HG03571 (cell line): ENCODE data around the gene SYMPK.
A peak's percentile ranks its signal among the peaks of the same experiment; 100 is the strongest.
"Not testable (repeated sequence)": the region's sequence is repeated elsewhere in the genome, so short reads cannot be mapped to it uniquely, and the experiment has no call there.

Source experiments
- ATAC-seq: cut with Tn5 transposase; IDR thresholded peaks from one replicate; pipeline ENCODE4 v1.9.1; 2021; ENCODE audit not compliant: unreplicated experiment

SYMPK gene

DNA sequence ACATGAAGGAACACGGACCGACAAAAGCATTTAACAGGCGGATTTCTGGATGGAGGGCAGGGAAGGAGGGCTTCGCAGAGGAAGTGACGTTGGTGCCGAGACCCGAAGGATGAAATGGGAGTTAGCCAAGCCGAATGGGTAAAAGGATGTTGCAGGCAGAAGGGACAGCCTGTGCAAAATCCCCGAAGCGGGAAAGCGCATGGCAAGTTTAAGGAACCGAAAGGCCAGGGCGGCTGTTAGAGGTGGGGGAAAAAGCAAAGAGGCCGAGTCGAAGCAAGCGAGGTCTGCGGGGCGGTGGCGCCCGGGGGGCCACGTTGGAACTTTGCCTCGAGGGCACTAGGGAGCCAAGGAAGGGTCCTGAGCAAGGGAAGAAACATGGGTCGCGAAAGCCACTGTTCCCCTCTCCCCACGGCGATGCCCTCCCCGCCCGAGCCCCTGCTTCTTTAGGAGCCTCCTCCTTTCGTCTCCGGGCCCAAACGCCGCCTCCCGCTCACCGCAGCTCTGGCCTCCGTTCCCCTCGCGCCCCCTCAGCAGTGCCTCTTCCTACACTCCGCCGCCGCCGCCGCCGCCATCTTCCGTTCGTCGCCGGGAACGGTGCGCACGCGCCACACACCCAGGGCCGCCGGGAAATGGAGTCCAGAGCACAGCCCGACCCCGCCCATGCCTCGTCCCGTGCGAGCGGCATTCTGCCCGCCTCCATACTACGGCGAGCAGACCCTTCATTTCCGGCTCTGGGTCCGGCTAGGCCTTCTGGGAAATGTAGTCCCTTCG lies at the start of gene SYMPK:
Gene SYMPK (minus strand): TSS at position 584 of the 771 bp plus-strand sequence. CDS start 8,652 bp downstream, outside the sequence.
- peak; percentile 78 for ATAC-seq

GRCh38 chr19:45911291-45911690 lies 48.3 kb upstream of the SYMPK start:
- no peak for ATAC-seq

DNA sequence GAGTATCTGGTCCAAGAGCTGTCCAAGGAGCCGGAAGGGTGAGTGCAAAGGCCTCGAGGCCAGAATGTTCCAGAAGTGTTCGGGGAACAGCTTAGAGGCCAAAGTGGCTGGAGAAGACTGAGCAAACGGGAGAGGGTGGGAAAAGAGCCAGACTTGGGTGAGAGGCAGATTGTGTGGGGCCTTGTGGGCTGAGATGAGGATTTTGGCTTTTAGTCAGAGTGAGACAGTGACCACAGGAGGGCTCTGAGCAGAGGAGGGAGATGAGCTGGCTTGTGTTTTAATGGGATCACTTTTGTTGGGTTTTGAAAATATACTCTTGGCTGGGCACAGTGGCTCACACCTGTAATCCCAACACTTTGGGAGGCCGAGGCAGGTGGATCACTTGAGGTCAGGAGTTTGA lies 46.0 kb upstream of the SYMPK start:
- no peak for ATAC-seq

- no peak for ATAC-seq
Observed at GRCh38 chr19:45906221-45906620, 43.3 kb upstream of the SYMPK start.

- ATAC-seq: no peak
Observed at GRCh38 chr19:45905011-45905410, 42.1 kb upstream of the SYMPK start.

GRCh38 chr19:45902651-45903625 lies 40.0 kb upstream of the SYMPK start:
- peak; percentile 82 for ATAC-seq

GRCh38 chr19:45901912-45902650 lies 39.1 kb upstream of the SYMPK start, which contains the start of gene MYPOP:
Gene MYPOP (minus strand): TSS chr19:45902613. CDS start chr19:45901773, 840 bp downstream.
- no peak for ATAC-seq

DNA sequence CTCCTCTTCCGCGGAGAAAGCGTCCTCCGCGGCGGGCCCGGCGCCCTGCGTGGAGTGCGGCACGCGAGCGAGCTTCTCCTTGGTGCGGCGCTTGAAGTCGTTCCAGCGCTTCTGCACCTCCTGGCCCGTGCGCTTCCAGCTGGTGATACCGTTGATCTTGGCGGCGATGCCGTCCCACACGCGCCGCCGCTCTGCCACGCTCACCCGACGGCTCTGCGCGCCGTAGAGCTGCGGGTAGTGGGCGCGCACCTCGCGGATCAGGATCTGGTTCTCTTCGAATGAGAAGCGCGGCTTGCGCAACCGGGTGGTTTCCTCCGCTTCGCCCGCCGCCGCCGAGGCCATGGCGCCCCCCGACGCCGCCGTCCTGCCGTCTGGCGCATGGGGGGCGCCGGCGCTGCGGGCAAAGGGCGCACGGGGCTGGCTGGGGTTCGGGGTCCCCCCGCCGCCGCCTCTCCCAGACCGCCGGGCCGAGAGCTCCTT lies 38.5 kb upstream of the SYMPK start:
- ATAC-seq: no peak

DNA sequence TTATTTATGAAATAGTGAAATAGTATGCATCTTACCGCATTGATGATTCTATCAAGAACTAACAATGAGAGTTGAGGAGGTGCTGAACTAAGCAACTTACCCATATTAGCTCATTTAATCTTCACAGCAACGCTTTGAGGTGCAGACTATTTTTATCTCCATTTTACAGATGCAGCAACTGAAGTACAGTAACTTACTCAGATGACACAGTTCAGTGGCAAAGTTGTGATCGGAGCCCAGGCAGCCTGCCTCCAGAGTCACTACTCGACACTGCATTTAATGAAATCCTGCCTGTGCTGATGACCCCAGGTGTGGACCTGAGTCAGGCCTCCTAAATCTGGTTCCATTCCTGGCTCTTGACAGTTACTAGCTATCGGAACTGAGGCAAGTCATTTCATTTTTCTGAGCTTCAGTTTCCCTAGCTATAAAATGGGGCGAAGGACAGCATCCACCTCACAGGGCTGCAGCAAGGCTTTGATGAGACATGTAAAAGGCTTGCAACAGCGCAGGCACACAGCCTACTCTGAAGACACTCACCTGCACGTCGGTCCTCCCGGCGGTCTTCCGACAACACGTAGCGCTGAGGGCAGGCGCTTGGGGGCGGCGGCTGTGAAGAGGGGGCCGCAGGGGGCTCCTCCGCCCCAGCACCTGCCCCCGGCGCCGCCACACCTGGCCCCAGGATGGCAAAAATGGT lies 37.9 kb upstream of the SYMPK start:
- ATAC-seq: no peak

DNA sequence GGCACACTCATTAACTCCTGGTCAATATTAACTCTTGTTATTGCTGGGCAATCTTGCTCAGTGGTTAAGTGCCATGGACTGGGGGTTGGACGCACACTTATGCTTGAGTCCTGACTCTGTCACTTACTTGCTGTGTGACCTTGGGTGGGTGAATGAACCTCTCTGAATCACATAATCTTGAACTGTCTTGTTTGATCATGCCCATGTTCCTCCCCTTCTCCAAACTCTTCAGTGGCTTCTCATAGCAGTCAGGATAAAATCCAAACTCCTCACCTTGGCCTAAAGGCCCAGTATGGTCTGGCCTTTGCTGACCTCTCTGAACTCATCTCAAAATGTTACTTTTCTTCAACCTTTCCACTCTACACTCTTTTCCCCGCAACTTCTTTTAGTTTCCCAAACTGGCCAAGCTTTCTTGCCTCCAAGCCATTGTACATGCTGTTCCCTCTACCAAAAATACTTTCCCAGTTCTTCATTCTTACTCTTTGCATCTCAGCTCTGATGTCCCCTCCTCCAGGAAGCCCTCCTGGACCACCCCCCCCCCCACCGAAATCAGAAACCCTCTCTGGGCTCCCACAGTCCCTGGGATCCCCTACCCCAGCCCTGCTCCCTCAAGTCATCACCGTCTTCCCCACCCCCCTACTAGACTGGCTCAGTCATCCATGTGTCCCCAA lies 37.1 kb upstream of the SYMPK start:
- no peak for ATAC-seq

DNA sequence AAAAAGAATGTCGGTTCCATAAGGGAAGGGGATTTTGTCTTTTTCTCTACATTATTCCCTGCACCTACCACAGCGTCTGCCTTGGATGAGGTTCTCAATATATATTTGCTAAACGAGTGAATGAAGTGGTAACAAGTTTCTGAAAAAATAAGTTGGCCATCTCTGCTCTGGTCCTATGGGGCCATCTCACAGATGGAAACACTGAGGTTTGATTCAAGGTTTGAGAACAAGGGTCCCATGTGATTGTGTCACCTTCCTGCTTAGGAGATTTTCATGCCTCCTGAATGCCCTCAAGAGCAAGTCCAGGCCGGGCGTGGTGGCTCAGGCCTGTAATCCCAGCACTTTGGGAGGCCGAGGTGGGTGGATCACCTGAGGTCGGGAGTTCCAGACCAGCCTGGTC lies 36.3 kb upstream of the SYMPK start:
- ATAC-seq: no peak

DNA sequence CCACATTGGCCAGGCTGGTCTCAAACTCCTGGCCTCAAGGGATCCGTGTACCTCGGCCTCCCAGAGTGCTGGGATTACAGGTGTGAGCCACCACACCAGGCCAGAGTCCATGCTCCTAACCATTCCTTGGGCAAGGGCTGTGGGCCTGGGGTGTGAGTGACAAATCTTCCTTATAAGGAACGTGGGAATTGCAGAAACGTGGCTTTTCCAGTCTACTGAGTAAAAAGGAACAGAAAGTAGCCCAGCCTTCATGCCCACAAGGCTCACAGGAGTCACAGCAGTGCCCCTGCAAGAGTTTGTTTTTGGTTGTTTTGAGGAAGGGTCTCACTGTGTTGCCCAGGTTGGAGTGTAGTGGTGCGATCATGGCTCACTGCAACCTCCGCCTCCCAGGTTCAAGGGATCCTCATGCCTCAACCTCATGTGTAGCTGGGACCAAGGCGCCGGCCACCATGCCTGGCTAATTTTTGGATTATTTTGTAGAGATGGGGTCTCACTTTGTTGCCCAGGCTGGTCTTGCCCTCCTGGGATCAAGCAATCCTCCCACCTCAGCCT lies 34.4 kb upstream of the SYMPK start:
- no peak for ATAC-seq

- not testable (repeated sequence) for ATAC-seq
Observed at GRCh38 chr19:45895983-45896599, 33.1 kb upstream of the SYMPK start.

DNA sequence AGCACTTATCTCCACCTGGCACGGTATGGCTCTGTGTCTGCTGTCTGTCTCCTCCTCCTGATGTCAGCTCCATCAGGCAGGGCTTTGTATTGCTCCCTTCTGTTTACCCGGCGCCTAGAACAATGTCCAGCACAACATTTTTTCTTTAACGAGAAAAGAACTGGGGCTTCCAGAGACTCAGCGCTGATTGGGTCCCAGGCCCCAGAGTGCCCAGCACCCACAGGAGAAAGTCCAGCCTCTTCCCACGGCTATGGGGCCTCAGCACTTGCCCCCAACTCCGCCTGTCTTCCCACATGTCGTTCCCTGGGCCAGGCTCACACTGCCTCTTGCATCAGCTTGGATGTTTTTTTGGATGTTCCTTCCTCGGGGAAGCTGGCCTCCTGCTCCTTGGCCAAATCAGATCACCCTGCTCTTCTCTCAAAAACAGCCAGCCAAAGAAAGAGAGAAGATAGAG lies 32.6 kb upstream of the SYMPK start:
- no peak for ATAC-seq

DNA sequence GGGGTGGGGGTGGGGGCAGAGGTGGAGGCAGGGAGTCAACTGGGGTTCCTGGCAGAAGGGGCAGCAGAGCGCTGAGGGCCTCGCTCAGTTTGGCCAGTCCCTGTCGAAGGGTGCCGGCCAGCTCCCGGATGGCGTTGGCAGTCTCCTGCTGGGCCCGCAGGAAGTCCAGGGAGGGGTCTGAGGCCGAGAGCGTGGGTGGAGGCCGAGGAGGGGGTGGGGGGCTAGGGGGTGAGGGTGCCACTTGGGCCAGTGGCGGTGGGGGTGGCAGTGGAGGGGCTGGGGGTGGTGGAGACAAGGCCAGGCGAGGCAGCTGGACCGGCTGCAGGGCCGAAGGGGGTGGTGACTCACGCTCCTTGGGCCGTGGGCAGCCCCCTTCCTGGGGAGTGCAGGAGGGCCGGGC lies 27.9 kb upstream of the SYMPK start:
- no peak for ATAC-seq

GRCh38 chr19:45889210-45889885 lies 26.4 kb upstream of the SYMPK start:
- ATAC-seq: no peak

DNA sequence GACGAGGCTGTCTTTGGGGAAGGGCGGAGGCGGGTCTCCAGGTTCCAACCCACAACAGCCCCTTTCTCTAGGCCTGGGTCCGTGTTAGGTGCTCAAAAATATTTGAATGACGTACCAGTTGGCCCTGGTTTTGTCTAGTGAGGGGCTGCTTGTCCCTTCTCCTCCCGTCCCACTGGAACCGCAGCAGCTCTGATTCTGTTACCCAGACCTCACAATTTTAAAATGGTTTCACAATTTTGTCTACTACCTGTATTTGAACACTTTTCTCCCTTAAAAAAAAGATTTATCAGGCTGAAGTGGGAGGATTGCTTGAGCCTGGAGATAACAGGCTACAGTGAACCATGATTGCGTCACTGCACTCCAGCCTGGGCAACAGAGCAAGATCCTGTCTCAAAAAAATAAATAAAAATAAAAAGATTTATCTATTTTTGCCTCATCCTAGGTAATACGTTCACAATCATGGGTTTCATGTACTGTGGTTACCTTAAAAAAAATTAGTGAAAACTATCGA lies 24.3 kb upstream of the SYMPK start:
- ATAC-seq: no peak
